Small intestine (tissue), 7 donors: ENCODE measurements around the gene BTBD3. TPM values are rescaled to one million over a fixed set of nuclear protein-coding genes. Genes with fewer than 3 reads are reported as not detected.

Source experiments
- DNase-seq, 2 donors: peaks; one replicate each; pipeline versions ENCODE4 v3.0.0 to v3.0.0-alpha.2; 2013
- FAIRE-seq: peaks from 2 replicates; lab custom pipeline; 2012; peaks lifted over from hg19 to GRCh38; lab: Jason Lieb, UNC
- H3K27ac ChIP-seq, 3 donors: one replicate each; pipeline ENCODE4 v1.5.1; 2013; ENCODE audit warnings: low read length in 2 of 3, mild to moderate bottlenecking in 2 of 3, control low read depth in 1 of 3, inconsistent platforms in 1 of 3, low read depth in 1 of 3, moderate library complexity in 1 of 3
- H3K27me3 ChIP-seq, 3 donors: one replicate each; pipeline ENCODE4 v1.6.1; 2013; ENCODE audit warnings: low read length in 3 of 3, inconsistent platforms in 1 of 3; ENCODE audit not compliant: control insufficient read depth in 3 of 3, insufficient read depth in 3 of 3
- H3K36me3 ChIP-seq, 3 donors: one replicate each; pipeline ENCODE4 v1.6.1; 2013; ENCODE audit warnings: low read length in 3 of 3, inconsistent platforms in 1 of 3, low read depth in 1 of 3, mild to moderate bottlenecking in 1 of 3, moderate library complexity in 1 of 3; ENCODE audit not compliant: control insufficient read depth in 3 of 3, insufficient read depth in 2 of 3
- H3K4me1 ChIP-seq, 3 donors: one replicate each; pipeline ENCODE4 v1.6.1; 2013; ENCODE audit warnings: low read length in 2 of 3, inconsistent platforms in 1 of 3, low read depth in 1 of 3, mild to moderate bottlenecking in 1 of 3, moderate library complexity in 1 of 3; ENCODE audit not compliant: control insufficient read depth in 3 of 3, insufficient read depth in 2 of 3
- H3K4me3 ChIP-seq, 3 donors: one replicate each; pipeline ENCODE4 v1.5.1; 2013; ENCODE audit warnings: low read length in 3 of 3, control low read depth in 1 of 3, inconsistent platforms in 1 of 3, low read depth in 1 of 3, mild to moderate bottlenecking in 1 of 3, moderate library complexity in 1 of 3
- H3K9me3 ChIP-seq, 2 donors: one replicate each; pipeline ENCODE4 v1.6.1; 2013; ENCODE audit warnings: low read depth in 1 of 2, low read length in 1 of 2; ENCODE audit not compliant: control insufficient read depth in 2 of 2, insufficient read depth in 1 of 2
- WGBS, 3 donors: extraction: QIAGEN DNeasy Blood & Tissue Kit; methylation state at CpG; one replicate each; pipeline ENCODE4 v1.1.7; 2013; 5-methylcytosine and 5-hydroxymethylcytosine counted together
- polyA plus RNA-seq, 4 donors: library from polyadenylated mRNA; stranded (reverse) in 3 of 4; unstranded in 1 of 4; fragments of 200-250 nt in 3 of 4; fragments of 120-200 nt in 1 of 4; gene quantifications; one replicate each; pipeline versions ENCODE4 v1.2.1 to v1.2.3, GENCODE V29; 2013
- donor health status: healthy with polysubstance abuse.
- donor health status: control.
- donor health status: control.
- donor health status: Bipolar disorder and iron deficiency.
- donor health status: healthy.

BTBD3 gene
- polyA plus RNA-seq, 4 donors = 6.9 to 50.2 (median 10.4) TPM

- no peaks in the 10 kb centered on the region for H3K27me3 ChIP-seq
- WGBS, 3 donors = 1 to 5% (median 3%) methylated on average over 50 to 69 of the region's 69 CpGs
- no peaks in the 10 kb centered on the region for H3K9me3 ChIP-seq
- FAIRE-seq (no peak), DNase-seq (peak; percentile 87 to 96)
- peak overlapping the region; percentile 52 to 87 (median 80) for H3K4me3 ChIP-seq
- H3K27ac ChIP-seq = peak overlapping the region; percentile 75 to 90 (median 86)
- no peaks in the 10 kb centered on the region for H3K36me3 ChIP-seq
- H3K4me1 ChIP-seq = peaks cover 1 to 8% (median 4%) of the 10 kb centered on the region in 3 donors
These were observed 27.2 kb upstream of the BTBD3 start for GRCh38 chr20:11890331-11891076.

- Histone ChIP-seq H3K4me3 (peak overlapping the region; percentile 52 to 87 (median 80)), H3K27ac (peak overlapping the region; percentile 75 to 90 (median 86)), H3K9me3 (no peaks in the 10 kb centered on the region), H3K4me1 (peaks cover 1 to 8% (median 7%) of the 10 kb centered on the region in 3 donors), H3K36me3 (no peaks in the 10 kb centered on the region), H3K27me3 (no peaks in the 10 kb centered on the region)
- FAIRE-seq (no peak), DNase-seq (peak; percentile 45 to 88)
- 1 to 4% (median 1%) methylated on average over 42 to 72 of the region's 72 CpGs for WGBS, 3 donors
These were observed 26.5 kb upstream of the BTBD3 start for GRCh38 chr20:11891077-11891775.

- Histone ChIP-seq H3K4me1 (peaks cover 1 to 8% (median 7%) of the 10 kb centered on the region in 3 donors), H3K27me3 (no peaks in the 10 kb centered on the region), H3K27ac (peak overlapping the region; percentile 75 to 90 (median 86)), H3K4me3 (peak overlapping the region; percentile 36 to 80 (median 52)), H3K36me3 (no peaks in the 10 kb centered on the region), H3K9me3 (no peaks in the 10 kb centered on the region)
- FAIRE-seq = no peak
- peak; percentile 63 to 80 for DNase-seq
- WGBS, 3 donors = 0 to 2% (median 1%) methylated on average over 17 of the region's 17 CpGs
These were observed 25.7 kb upstream of the BTBD3 start for GRCh38 chr20:11891776-11892545.

- peak overlapping the region in 2 of 3 donors; percentile 2 to 31 for H3K4me3 ChIP-seq
These were observed 23.6 kb upstream of the BTBD3 start for GRCh38 chr20:11894062-11894461.

GRCh38 chr20:11895861-11896387 is 21.8 kb upstream of the BTBD3 start:
- no peak overlapping the region for H3K27ac ChIP-seq
- H3K9me3 ChIP-seq = no peaks in the 10 kb centered on the region
- H3K4me3 ChIP-seq = no peak overlapping the region
- FAIRE-seq (no peak), DNase-seq (no peak)
- peaks cover 1 to 8% (median 7%) of the 10 kb centered on the region in 3 donors for H3K4me1 ChIP-seq
- H3K36me3 ChIP-seq = no peaks in the 10 kb centered on the region
- no peaks in the 10 kb centered on the region for H3K27me3 ChIP-seq
- 63 to 72% (median 70%) methylated on average over 6 of the region's 6 CpGs for WGBS, 3 donors

More at GRCh38 chr20:11894062-11894461, 23.6 kb upstream of the BTBD3 start:
- no peaks in the 10 kb centered on the region for H3K36me3 ChIP-seq
- no peak overlapping the region for H3K27ac ChIP-seq
- H3K27me3 ChIP-seq = no peaks in the 10 kb centered on the region
- peaks cover 1 to 8% (median 7%) of the 10 kb centered on the region in 3 donors for H3K4me1 ChIP-seq
- no peaks in the 10 kb centered on the region for H3K9me3 ChIP-seq
- DNase-seq (peak; percentile 84 to 87), FAIRE-seq (peak; percentile 62)
- 13 to 60% (median 36%) methylated on average over 6 of the region's 6 CpGs for WGBS, 3 donors

GRCh38 chr20:11901127-11901526 is 16.6 kb upstream of the BTBD3 start:
- 91 to 97% (median 95%) methylated on average over 3 of the region's 3 CpGs for WGBS, 3 donors
- FAIRE-seq = no peak
- no peaks in the 10 kb centered on the region for H3K27me3 ChIP-seq
- no peaks in the 10 kb centered on the region for H3K4me1 ChIP-seq
- no peak for DNase-seq
- H3K27ac ChIP-seq = no peak overlapping the region
- H3K36me3 ChIP-seq = no peaks in the 10 kb centered on the region
- H3K9me3 ChIP-seq = no peaks in the 10 kb centered on the region
- H3K4me3 ChIP-seq = no peak overlapping the region

- H3K4me1 ChIP-seq = peaks cover 2 to 8% (median 3%) of the 10 kb centered on the region in 3 donors
- H3K9me3 ChIP-seq = no peaks in the 10 kb centered on the region
- no peak for FAIRE-seq
- no peak overlapping the region for H3K27ac ChIP-seq
- no peak overlapping the region for H3K4me3 ChIP-seq
- H3K27me3 ChIP-seq = no peaks in the 10 kb centered on the region
- DNase-seq = no peak
- H3K36me3 ChIP-seq = no peaks in the 10 kb centered on the region
- 84 to 95% (median 86%) methylated on average over 2 of the region's 2 CpGs for WGBS, 3 donors
These were observed 15.4 kb upstream of the BTBD3 start for GRCh38 chr20:11902285-11902697.
